GM18526 (cell line): Measurements from ENCODE around the gene RIT1.
A peak's percentile ranks its signal among the peaks of the same experiment; 100 is the strongest.

Experiments used
- POLR2A ChIP-seq: IDR thresholded peaks from 3 replicates; pipeline ENCODE4 v1.6.1; 2011; ENCODE audit not compliant: insufficient read length; ENCODE audit errors: extremely low read depth

Gene RIT1

GRCh38 chr1:155882235-155882634 is 28.9 kb downstream of the RIT1 start:
- no peak for TF ChIP-seq POLR2A

- no peak for TF ChIP-seq POLR2A
Observed at GRCh38 chr1:155880950-155881349, 30.2 kb downstream of the RIT1 start.

DNA sequence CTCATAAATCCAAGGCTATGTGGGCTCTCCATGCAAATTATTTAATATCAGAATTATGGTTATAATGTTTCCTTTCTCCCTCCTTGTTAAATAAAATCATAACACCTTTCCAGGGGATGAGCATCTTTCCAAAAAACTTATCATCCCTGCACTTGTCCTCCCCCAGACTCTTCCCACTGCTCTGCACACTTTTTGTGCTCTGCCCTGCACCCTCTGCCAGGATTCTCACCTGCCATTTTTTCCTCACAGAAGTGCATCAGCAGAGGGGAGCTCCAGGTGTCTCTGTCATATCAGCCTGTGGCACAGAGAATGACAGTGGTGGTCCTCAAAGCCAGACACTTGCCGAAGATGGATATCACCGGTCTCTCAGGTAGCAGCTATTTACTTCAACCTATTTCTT is 30.9 kb downstream of the RIT1 start:
- TF ChIP-seq POLR2A: no peak

DNA sequence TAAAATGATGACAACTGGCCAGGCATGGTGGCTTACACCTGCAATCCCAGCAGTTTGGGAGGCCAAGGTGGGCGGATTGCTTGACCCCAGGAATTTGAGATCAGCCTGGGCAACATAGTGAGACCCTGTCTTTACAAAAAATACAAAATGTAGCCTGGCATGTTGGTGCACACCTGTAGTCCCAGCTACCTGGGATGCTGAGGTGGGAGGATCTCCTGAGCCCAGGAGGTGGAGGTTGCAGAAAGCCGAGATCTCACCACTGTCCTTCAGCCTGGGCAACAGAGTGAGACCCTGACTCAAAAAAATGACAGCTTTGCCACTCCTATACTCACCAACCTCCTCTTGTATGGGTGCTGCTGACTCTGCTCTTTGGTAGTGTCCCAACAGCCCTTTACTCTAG is 33.2 kb downstream of the RIT1 start:
- no peak for TF ChIP-seq POLR2A

GRCh38 chr1:155873860-155874259 is 37.3 kb downstream of the RIT1 start:
- no peak for TF ChIP-seq POLR2A

GRCh38 chr1:155872527-155872926 is 38.6 kb downstream of the RIT1 start:
- TF ChIP-seq POLR2A: no peak

DNA sequence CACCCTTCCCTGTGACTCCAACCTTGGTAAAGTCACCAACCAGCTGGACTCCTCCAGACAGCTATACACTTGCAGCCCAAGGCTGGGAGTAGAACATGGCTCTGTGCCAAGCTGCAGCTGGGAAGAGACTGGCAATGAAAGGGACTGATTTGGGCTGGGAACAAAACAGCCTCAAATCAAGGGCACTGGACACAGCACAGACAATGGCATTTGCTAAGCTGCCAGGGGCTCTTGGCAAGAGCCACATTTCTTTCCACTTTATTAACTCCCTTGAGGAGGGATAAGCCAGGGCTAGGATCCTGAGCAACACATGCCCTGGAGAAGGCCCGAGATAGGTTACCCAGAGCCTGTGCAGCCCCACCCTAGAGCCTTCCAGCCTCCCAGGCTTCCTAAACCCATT is 39.8 kb downstream of the RIT1 start:
- TF ChIP-seq POLR2A: no peak

DNA sequence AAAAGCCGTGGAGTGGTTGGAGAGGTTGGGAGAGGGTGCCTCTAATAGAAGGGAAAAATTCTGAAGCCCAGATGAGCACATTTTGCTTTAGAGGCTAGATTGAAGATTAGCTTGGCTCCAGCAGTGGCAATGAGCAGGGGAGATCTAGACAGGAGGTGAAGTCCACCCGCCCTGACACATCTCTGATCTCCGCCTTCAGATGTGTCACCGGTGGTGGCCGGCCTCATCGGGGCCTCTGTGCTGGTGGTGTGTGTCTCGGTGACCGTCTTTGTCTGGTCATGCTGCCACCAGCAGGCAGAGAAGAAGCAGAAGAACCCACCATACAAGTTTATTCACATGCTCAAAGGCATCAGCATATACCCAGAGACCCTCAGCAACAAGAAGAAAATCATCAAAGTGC is 43.4 kb downstream of the RIT1 start:
- TF ChIP-seq POLR2A: no peak

DNA sequence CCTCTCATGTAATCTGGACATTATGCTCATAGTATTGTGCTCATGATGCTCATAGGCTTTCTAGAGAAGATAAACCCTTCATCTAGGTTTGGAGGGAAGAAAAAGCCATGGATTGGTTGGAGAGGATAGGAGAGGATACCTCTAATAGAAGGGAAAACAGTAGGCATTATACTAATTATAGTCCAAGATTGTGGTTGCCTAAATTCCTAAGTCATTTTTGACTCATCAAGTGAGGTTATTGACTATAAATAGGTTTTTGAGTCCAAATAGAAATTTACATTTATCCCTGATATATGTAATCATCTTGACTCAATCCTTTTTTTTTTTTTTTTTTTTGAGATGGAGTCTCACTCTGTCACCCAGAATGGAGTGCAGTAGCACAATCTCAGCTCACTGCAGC is 46.8 kb downstream of the RIT1 start:
- no peak for TF ChIP-seq POLR2A

DNA sequence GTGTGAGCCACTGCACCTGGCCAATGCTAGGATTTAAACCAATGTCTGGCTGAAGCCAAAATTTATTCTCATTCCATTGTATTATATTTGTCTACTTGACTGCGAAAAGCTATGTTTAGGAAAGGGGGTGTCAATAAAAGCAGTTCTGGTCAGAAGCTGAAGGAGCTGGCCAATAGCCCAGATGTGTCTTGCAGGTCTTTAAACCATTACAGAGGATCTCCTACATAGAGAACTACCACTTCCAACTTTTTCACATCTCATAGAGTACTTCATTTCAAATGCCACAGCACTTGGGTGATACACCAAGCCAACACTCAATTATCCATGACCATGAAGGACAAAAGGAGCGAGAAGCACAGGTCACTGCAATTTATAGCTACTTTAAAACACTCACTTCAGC is 49.3 kb downstream of the RIT1 start:
- no peak for TF ChIP-seq POLR2A

GRCh38 chr1:155860970-155861510 is 50.1 kb downstream of the RIT1 start:
- no peak for TF ChIP-seq POLR2A

GRCh38 chr1:155859881-155860871 is 51.0 kb downstream of the RIT1 start:
- TF ChIP-seq POLR2A: peak; percentile 37

DNA sequence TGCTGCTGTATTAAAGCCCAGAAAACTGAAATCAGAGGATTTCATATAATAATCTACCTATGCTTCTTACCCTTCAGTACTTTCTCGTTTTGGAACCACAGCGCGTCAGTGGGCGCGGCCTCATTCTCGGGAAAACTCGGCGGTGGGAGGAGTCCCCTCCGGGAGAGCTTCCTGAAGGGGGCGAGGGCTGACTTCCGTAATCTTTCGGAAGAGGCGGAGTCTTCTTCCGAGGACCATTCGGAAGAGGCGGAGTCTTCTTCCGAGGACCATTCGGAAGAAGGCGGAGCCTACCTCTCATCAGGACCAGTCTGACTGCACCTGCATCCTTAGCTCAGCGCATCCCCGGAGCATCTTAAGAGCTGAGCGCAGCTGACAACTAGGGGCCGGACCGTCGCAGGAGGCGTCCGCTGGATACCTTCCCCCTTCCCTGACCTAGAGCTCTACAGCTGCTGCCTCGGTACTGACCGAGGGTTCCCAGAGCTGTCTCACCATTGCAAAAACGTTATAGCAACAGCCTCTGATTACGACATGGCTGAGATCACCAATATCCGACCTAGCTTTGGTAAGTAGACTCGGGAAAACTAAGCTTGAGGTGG is 51.8 kb downstream of the RIT1 start, which contains the start of gene SYT11:
SYT11 (plus strand) TSS at position 334 of the 596 bp plus-strand sequence; CDS start at position 529, 195 bp downstream.
- peak; percentile 53 for TF ChIP-seq POLR2A

DNA sequence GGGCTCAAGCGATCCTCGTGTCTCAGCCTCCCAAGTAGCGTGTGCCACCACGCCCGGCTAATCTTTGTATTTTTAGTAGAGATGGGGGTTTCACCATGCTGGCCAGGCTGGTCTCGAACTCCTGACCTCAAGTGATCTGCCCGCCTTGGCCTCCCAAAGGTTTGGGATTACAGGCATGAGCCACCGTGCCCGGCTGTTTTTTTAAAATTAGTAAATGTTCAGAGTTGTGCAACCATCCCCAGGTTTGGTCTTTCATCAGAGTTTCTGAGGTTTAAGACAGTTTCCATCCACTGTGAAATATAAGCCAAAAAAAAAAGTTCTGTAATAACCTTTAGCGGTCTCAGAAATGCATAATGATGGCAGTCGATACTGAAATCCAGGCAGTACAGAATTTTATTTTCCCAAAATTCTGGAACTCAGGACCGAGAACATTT is 52.3 kb downstream of the RIT1 start:
- no peak for TF ChIP-seq POLR2A

DNA sequence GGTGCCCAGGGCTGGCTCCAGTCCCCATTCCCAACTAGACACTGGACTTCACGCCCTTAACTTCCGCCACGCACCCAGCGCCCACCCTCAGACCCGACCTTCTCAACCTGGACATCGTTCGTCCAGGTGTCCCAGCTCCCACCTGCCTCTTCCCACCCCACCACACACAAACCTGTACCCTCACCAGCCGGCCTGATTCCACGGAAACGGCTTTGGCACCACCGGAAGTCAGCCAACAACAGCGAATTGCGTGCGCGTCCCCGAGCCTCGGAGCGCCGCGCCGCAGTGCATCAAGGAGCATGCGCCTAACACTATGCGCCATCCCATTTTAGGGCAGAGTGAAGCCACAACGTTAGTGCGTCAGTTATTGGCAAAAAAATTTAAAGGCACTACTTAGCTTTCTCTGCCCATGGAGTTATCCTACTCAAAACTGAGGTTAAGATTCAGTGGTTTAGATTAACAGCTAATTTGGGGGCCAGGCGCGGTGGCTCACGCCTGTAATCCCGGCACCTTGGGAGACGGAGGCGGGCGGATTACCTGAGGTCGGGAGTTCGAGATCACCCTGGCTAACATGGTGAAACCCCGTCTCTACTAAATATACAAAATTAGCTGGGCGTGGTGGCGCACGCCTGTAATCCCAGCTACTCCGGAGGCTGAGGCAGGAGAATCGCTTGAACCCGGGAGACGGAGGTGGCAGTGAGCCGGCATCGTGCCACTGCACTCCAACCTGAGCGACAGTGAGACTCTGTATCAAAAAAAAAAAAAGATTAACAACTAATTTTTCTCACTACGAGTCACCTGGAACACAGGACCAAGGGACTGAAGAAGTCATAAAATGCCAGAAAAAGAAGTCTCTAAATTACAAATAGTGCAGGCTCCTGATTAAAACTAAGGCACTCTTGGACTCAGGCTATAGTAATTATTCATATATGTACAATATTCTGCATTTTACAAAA is 53.9 kb downstream of the RIT1 start, which contains the start of gene GON4L:
GON4L (minus strand) TSS at position 240 of the 956 bp plus-strand sequence. CDS start 3,434 bp downstream, outside the sequence.
- TF ChIP-seq POLR2A: peak; percentile 90
